ENCODE measurements around the gene TMEM108. TPM values are rescaled to one million over a fixed set of nuclear protein-coding genes. Genes with fewer than 3 reads are reported as not detected.

Gene TMEM108
- total and polyA plus RNA-seq, 2 donors (not counting 1 experiment from before 2014, with no cell fraction given): 0.10 to 0.17 TPM

- Histone ChIP-seq H3K27ac (ENCODE audit: insufficient read depth, low read length) (no peak overlapping the region), H3K4me2 (ENCODE audit: extremely low read depth, insufficient read depth, low read length) (no peak overlapping the region), H3K9me3 (ENCODE audit: control insufficient read depth, insufficient read depth, low read depth, low read length) (no peaks in the 10 kb centered on the region), H3K36me3 (ENCODE audit: control insufficient read depth, insufficient read depth, low read length) (no peaks in the 10 kb centered on the region), H4K20me1 (ENCODE audit: control insufficient read depth, extremely low read depth, insufficient read depth, low read length) (no peaks in the 10 kb centered on the region), H3K9ac (ENCODE audit: insufficient read depth, low read length) (no peak overlapping the region), H3K4me1 (ENCODE audit: control insufficient read depth, extremely low read depth, insufficient read depth, low read length) (no peaks in the 10 kb centered on the region), H3K4me3 (replicated peaks in 1 of 4; ENCODE audit: control extremely low read depth in 1 of 4, insufficient read depth in 1 of 4, low read depth in 3 of 4, low read length in 4 of 4) (no peak overlapping the region), H3K27me3 (ENCODE audit: control insufficient read depth, insufficient read depth, low read length) (no peaks in the 10 kb centered on the region), H2AFZ (ENCODE audit: low read length) (no peak overlapping the region), H3K79me2 (ENCODE audit: control insufficient read depth, insufficient read depth, low read length) (no peaks in the 10 kb centered on the region)
- no peak for DNase-seq (ENCODE audit: low read depth in 2 of 2)
- no peak for TF ChIP-seq EZH2 (IDR thresholded peaks at IDR 0.05; ENCODE audit: low read length, missing control alignments)
- no peak for TF ChIP-seq CTCF (conservative IDR thresholded peaks at IDR 0.05 in 1 of 2, IDR thresholded peaks at IDR 0.05 in 1 of 2; ENCODE audit: low read depth in 1 of 2, low read length in 2 of 2)
Measured at GRCh38 chr3:133181392-133182150, 143.4 kb downstream of the TMEM108 start.

- Histone ChIP-seq H2AFZ (ENCODE audit: low read length) (no peak overlapping the region), H3K4me3 (replicated peaks in 1 of 4; ENCODE audit: control extremely low read depth in 1 of 4, insufficient read depth in 1 of 4, low read depth in 3 of 4, low read length in 4 of 4) (no peak overlapping the region), H3K4me2 (ENCODE audit: extremely low read depth, insufficient read depth, low read length) (no peak overlapping the region)
Measured at GRCh38 chr3:133187870-133188379, 149.7 kb downstream of the TMEM108 start.

GRCh38 chr3:133188996-133189395 lies 150.8 kb downstream of the TMEM108 start:
- Histone ChIP-seq H3K4me2 (ENCODE audit: extremely low read depth, insufficient read depth, low read length) (no peak overlapping the region), H3K27me3 (ENCODE audit: control insufficient read depth, insufficient read depth, low read length) (no peaks in the 10 kb centered on the region), H3K9me3 (ENCODE audit: control insufficient read depth, insufficient read depth, low read depth, low read length) (no peaks in the 10 kb centered on the region), H3K27ac (ENCODE audit: insufficient read depth, low read length) (no peak overlapping the region), H3K4me1 (ENCODE audit: control insufficient read depth, extremely low read depth, insufficient read depth, low read length) (no peaks in the 10 kb centered on the region), H3K79me2 (ENCODE audit: control insufficient read depth, insufficient read depth, low read length) (no peaks in the 10 kb centered on the region), H4K20me1 (ENCODE audit: control insufficient read depth, extremely low read depth, insufficient read depth, low read length) (no peaks in the 10 kb centered on the region), H3K4me3 (replicated peaks in 1 of 4; ENCODE audit: control extremely low read depth in 1 of 4, insufficient read depth in 1 of 4, low read depth in 3 of 4, low read length in 4 of 4) (no peak overlapping the region), H3K36me3 (ENCODE audit: control insufficient read depth, insufficient read depth, low read length) (no peaks in the 10 kb centered on the region), H2AFZ (ENCODE audit: low read length) (no peak overlapping the region), H3K9ac (ENCODE audit: insufficient read depth, low read length) (no peak overlapping the region)
- TF ChIP-seq CTCF (conservative IDR thresholded peaks at IDR 0.05 in 1 of 2, IDR thresholded peaks at IDR 0.05 in 1 of 2; ENCODE audit: low read depth in 1 of 2, low read length in 2 of 2) (no peak), EZH2 (IDR thresholded peaks at IDR 0.05; ENCODE audit: low read length, missing control alignments) (no peak)
- DNase-seq (ENCODE audit: low read depth in 2 of 2): no peak

More at GRCh38 chr3:133187870-133188379, 149.7 kb downstream of the TMEM108 start:
- Histone ChIP-seq H3K79me2 (ENCODE audit: control insufficient read depth, insufficient read depth, low read length) (no peaks in the 10 kb centered on the region), H3K9ac (ENCODE audit: insufficient read depth, low read length) (no peak overlapping the region), H3K36me3 (ENCODE audit: control insufficient read depth, insufficient read depth, low read length) (no peaks in the 10 kb centered on the region), H3K4me1 (ENCODE audit: control insufficient read depth, extremely low read depth, insufficient read depth, low read length) (no peaks in the 10 kb centered on the region), H3K27me3 (ENCODE audit: control insufficient read depth, insufficient read depth, low read length) (no peaks in the 10 kb centered on the region), H3K9me3 (ENCODE audit: control insufficient read depth, insufficient read depth, low read depth, low read length) (no peaks in the 10 kb centered on the region), H3K27ac (ENCODE audit: insufficient read depth, low read length) (no peak overlapping the region), H4K20me1 (ENCODE audit: control insufficient read depth, extremely low read depth, insufficient read depth, low read length) (no peaks in the 10 kb centered on the region)
- no peak for TF ChIP-seq CTCF (conservative IDR thresholded peaks at IDR 0.05 in 1 of 2, IDR thresholded peaks at IDR 0.05 in 1 of 2; ENCODE audit: low read depth in 1 of 2, low read length in 2 of 2)
- TF ChIP-seq EZH2 (IDR thresholded peaks at IDR 0.05; ENCODE audit: low read length, missing control alignments): no peak
- no peak for DNase-seq (ENCODE audit: low read depth in 2 of 2)
